NCI-H1436 treated with DMSO at 0.1 percent for 48 hours (cell line): ENCODE results near the gene EMP2.

Source experiments
- DNase-seq: peaks from one replicate; lab custom pipeline; 2025; lab: John Stamatoyannopoulos, UW

The EMP2 gene

DNA sequence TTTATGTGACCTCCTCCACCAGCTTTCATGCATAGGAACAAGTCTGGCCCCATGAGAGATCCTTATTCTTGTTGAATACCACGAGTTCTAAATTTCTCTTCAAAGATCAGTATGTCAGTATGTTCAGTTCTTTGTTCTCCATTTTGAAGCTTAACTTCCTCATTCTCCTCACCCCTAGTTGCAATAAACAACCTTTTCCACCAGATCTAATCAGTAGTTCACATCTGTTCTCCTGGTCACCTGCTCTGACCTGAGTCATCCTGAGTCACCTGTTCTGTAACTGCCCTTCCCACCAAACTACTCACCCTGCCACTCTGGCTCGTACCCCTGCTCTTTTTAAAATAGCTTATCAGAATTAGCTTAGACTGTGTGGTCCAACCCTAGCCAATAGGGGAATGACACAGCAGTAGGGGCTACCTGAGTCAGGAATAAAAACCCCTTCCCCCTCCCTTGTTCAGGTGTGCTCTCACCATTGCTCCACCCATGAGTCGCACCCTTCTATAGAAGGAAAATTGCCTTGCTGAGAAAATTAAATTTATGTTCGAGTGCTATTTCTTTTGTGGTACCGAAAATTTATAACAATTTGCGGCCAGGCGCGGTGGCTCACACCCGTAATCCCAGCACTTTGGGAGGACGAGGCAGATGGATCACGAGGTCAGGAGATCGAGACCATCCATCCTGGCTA is 94.6 kb downstream of the EMP2 start:
- DNase-seq, result no peak

DNA sequence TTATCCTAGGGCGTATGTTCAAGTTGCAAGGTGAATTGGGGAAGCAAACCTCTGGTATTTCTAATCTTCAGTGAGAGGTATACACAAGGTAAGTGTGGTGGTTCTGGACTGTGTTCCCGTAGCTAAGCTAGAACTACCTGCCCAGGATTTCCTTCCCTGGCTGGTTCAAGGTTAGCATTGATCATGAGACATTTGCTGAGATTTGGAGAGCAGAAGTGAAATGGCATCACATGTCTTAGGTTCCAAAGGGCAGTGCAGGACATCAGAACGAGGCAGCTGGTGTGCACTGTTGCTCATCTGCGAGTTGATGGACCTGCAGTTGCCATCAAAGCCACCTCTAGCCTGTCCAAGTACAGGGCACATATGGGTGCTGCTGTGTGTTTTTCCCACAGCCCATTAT is 95.2 kb downstream of the EMP2 start:
- no peak for DNase-seq

DNA sequence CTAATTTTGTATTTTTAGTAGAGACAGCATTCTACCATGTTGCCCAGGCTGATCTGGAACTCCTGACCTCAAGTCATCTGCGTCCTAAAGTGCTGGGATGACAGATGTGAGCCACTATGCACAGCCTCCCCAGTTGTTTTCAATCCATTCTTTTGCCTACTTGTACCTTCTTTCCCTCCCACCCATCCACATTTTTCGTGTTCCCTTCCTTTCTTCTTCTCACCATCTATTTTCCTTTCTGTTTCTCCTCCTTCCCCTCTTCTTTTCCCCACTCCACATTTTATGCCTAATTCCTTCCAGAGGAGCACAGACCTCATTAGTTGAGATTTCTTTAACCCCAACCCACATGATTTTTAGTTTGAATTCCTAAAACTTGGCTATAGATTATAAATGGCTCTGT is 100.2 kb downstream of the EMP2 start:
- DNase-seq, result no peak
